GM19395 (cell line): ENCODE data around the gene APAF1.

Source experiments
- ATAC-seq: cut with Tn5 transposase; IDR thresholded peaks from one replicate; pipeline ENCODE4 v1.9.1; 2021; ENCODE audit warnings: mild to moderate bottlenecking, moderate library complexity; ENCODE audit not compliant: unreplicated experiment

Gene APAF1

GRCh38 chr12:98669751-98670150, 24.7 kb downstream of the APAF1 start:
- no peak for ATAC-seq

- no peak for ATAC-seq
Measured at GRCh38 chr12:98671459-98671858, 26.4 kb downstream of the APAF1 start.

- no peak for ATAC-seq
Measured at GRCh38 chr12:98674841-98675240, 29.8 kb downstream of the APAF1 start.

GRCh38 chr12:98678236-98678945, 33.3 kb downstream of the APAF1 start:
- ATAC-seq = no peak

GRCh38 chr12:98678946-98679610, 34.0 kb downstream of the APAF1 start:
- ATAC-seq = no peak

- no peak for ATAC-seq
Measured at GRCh38 chr12:98679611-98680005, 34.5 kb downstream of the APAF1 start.

- no peak for ATAC-seq
Measured at GRCh38 chr12:98684199-98684598, 39.1 kb downstream of the APAF1 start.

- ATAC-seq = no peak
Measured at GRCh38 chr12:98686603-98687002, 41.5 kb downstream of the APAF1 start.

- ATAC-seq = no peak
Measured at GRCh38 chr12:98691351-98691750, 46.3 kb downstream of the APAF1 start.

- ATAC-seq = no peak
Measured at GRCh38 chr12:98696036-98696646, 51.1 kb downstream of the APAF1 start.

- no peak for ATAC-seq
Measured at GRCh38 chr12:98697209-98697608, 52.1 kb downstream of the APAF1 start.

- peak; percentile 91 for ATAC-seq
Measured at GRCh38 chr12:98698603-98699463, 53.7 kb downstream of the APAF1 start.

GRCh38 chr12:98699586-98699985, 54.5 kb downstream of the APAF1 start:
- ATAC-seq = no peak

GRCh38 chr12:98701166-98701565, 56.1 kb downstream of the APAF1 start:
- ATAC-seq = no peak

GRCh38 chr12:98709022-98709421, 63.9 kb downstream of the APAF1 start:
- ATAC-seq = no peak

GRCh38 chr12:98714426-98714825, 69.3 kb downstream of the APAF1 start:
- ATAC-seq = no peak

- peak; percentile 73 for ATAC-seq
Measured at GRCh38 chr12:98719515-98720504, 74.7 kb downstream of the APAF1 start.

- no peak for ATAC-seq
Measured at GRCh38 chr12:98721204-98721702, 76.2 kb downstream of the APAF1 start.

GRCh38 chr12:98724384-98725155, 79.5 kb downstream of the APAF1 start:
- ATAC-seq = no peak
